Frontal cortex (tissue), 4 donors: Measurements from ENCODE around the gene NFATC2. TPM values are rescaled to one million over a fixed set of nuclear protein-coding genes. Genes with fewer than 3 reads are reported as not detected.
"Not testable (repeated sequence)": the region's sequence is repeated elsewhere in the genome, so short reads cannot be mapped to it uniquely, and the experiment has no call there.

ENCODE experiments used
- DNase-seq, 2 donors: peaks; one replicate each; pipeline ENCODE4 v3.0.0; 2012; ENCODE audit warnings: low spot score in 2 of 2
- FAIRE-seq: peaks from 2 replicates; lab custom pipeline; 2012; peaks lifted over from hg19 to GRCh38; lab: Jason Lieb, UNC
- total RNA-seq: library from RNA; depleted of rRNA; stranded (reverse); fragments of >200 nt; gene quantifications from one replicate; pipeline ENCODE4 v1.2.3, GENCODE V29; 2014
- donor health status: control.
- donor health status: control.
- donor health status: control.

The NFATC2 gene
- total RNA-seq, 1 donor from 2014 or later = 0.41 TPM

- DNase-seq (no peak), FAIRE-seq (no peak)
These were observed 417 bp downstream of the NFATC2 start for GRCh38 chr20:51542033-51542570.

GRCh38 chr20:51541189-51542032 lies 1.1 kb downstream of the NFATC2 start:
- DNase-seq = peak; percentile 44 to 50
- FAIRE-seq = no peak

GRCh38 chr20:51540580-51540979 lies 1.9 kb downstream of the NFATC2 start:
- no peak for FAIRE-seq
- DNase-seq = no peak

- not testable (repeated sequence) for FAIRE-seq, DNase-seq
These were observed 2.4 kb downstream of the NFATC2 start for GRCh38 chr20:51540074-51540473.

GRCh38 chr20:51536116-51537069 lies 6.1 kb downstream of the NFATC2 start:
- no peak for FAIRE-seq

GRCh38 chr20:51535674-51536073 lies 6.8 kb downstream of the NFATC2 start:
- no peak for FAIRE-seq
- no peak for DNase-seq

More at GRCh38 chr20:51536116-51537069, 6.1 kb downstream of the NFATC2 start:
- no peak for DNase-seq

- no peak for FAIRE-seq
- no peak for DNase-seq
These were observed 7.5 kb downstream of the NFATC2 start for GRCh38 chr20:51535075-51535386.

- DNase-seq = no peak
- FAIRE-seq = no peak
These were observed 9.0 kb downstream of the NFATC2 start for GRCh38 chr20:51533291-51534172.

- DNase-seq = peak in 1 of 2 donors; percentile 55
- no peak for FAIRE-seq
These were observed 9.8 kb downstream of the NFATC2 start for GRCh38 chr20:51532577-51533191.

- FAIRE-seq (no peak), DNase-seq (no peak)
These were observed 10.6 kb downstream of the NFATC2 start for GRCh38 chr20:51531712-51532456.

- DNase-seq (no peak), FAIRE-seq (no peak)
These were observed 11.3 kb downstream of the NFATC2 start for GRCh38 chr20:51531141-51531710.

GRCh38 chr20:51529758-51530157 lies 12.8 kb downstream of the NFATC2 start:
- DNase-seq (no peak), FAIRE-seq (no peak)

GRCh38 chr20:51529081-51529681 lies 13.3 kb downstream of the NFATC2 start:
- no peak for DNase-seq
- no peak for FAIRE-seq

GRCh38 chr20:51528263-51529027 lies 14.1 kb downstream of the NFATC2 start:
- FAIRE-seq = no peak
- DNase-seq = no peak

GRCh38 chr20:51526754-51527153 lies 15.8 kb downstream of the NFATC2 start:
- FAIRE-seq (no peak), DNase-seq (no peak)

GRCh38 chr20:51526106-51526470 lies 16.4 kb downstream of the NFATC2 start:
- no peak for DNase-seq

More at GRCh38 chr20:51526106-51526470, 16.4 kb downstream of the NFATC2 start:
- FAIRE-seq = no peak
